A673 (cell line): ENCODE results near the gene RPGR. TPM values are rescaled to one million over a fixed set of nuclear protein-coding genes. Genes with fewer than 3 reads are reported as not detected.

Experiments
- BruUV-seq: library from RNA; stranded (reverse); fragments of 400-500 nt; replicated peaks from 2 replicates; lab custom pipeline; 2021; lab: Mats Ljungman, UMichigan
- CTCF ChIA-PET: fragments of 300-600 bp; sonication (Branson Sonifier 250); formaldehyde crosslinking; loops from one replicate; lab custom pipeline; 2022; ENCODE audit warnings: antibody characterized with exemption; lab: Charles Lee
- POLR2A ChIA-PET: fragments of 300-600 bp; sonication (Branson Sonifier 250); formaldehyde crosslinking; loops from one replicate; lab custom pipeline; 2022; ENCODE audit warnings: antibody characterized with exemption; ENCODE audit not compliant: low non-redundant PET; lab: Charles Lee
- DNase-seq: peaks from one replicate; pipeline ENCODE4 v3.0.0-alpha.2; 2015; ENCODE audit warnings: low spot score
- H3K27ac ChIP-seq: fragments of 200-600 bp; sonication (generic); 2 replicates; pipeline ENCODE4 v1.5.1; 2016; ENCODE audit warnings: mixed run types, low read depth, mild to moderate bottlenecking, mixed read lengths, antibody characterized with exemption, low read length; ENCODE audit not compliant: poor library complexity, severe bottlenecking
- H3K27me3 ChIP-seq: fragments of 200-600 bp; sonication (generic); replicated peaks from 2 replicates; pipeline ENCODE4 v1.6.1; 2017; ENCODE audit warnings: mixed run types, low read depth, mild to moderate bottlenecking, mixed read lengths, antibody characterized with exemption, low read length; ENCODE audit not compliant: insufficient read depth, poor library complexity
- H3K36me3 ChIP-seq: fragments of 200-600 bp; sonication (generic); 2 replicates; pipeline ENCODE4 v1.6.1; 2016; ENCODE audit warnings: mixed run types, mild to moderate bottlenecking, mixed read lengths, antibody characterized with exemption, low read length; ENCODE audit not compliant: insufficient read depth, poor library complexity, severe bottlenecking
- H3K4me1 ChIP-seq: fragments of 200-600 bp; sonication (generic); 2 replicates; pipeline ENCODE4 v1.6.1; 2017; ENCODE audit warnings: mixed run types, mild to moderate bottlenecking, mixed read lengths, antibody characterized with exemption, low read length; ENCODE audit not compliant: insufficient read depth, poor library complexity, severe bottlenecking
- H3K4me3 ChIP-seq: fragments of 200-600 bp; sonication (generic); 2 replicates; pipeline ENCODE4 v1.5.1; 2016; ENCODE audit warnings: low read depth, mixed run types, mild to moderate bottlenecking, mixed read lengths, low read length; ENCODE audit not compliant: poor library complexity, severe bottlenecking
- H3K9me3 ChIP-seq: fragments of 200-600 bp; sonication (generic); 2 replicates; pipeline ENCODE4 v1.6.1; 2016; ENCODE audit warnings: mixed run types, low read depth, mild to moderate bottlenecking, mixed read lengths, antibody characterized with exemption, low read length; ENCODE audit not compliant: poor library complexity, severe bottlenecking
- EZH2 ChIP-seq: fragments of 200-600 bp; sonication (generic); IDR thresholded peaks from 2 replicates; pipeline ENCODE4 v1.6.1; 2017; ENCODE audit warnings: borderline replicate concordance, low read depth, mild to moderate bottlenecking, mixed read lengths, antibody characterized with exemption, low read length; ENCODE audit not compliant: poor library complexity, severe bottlenecking
- intact Hi-C: fragments of 100-400 bp; cut with micrococcal nuclease; formaldehyde crosslinking; loops from one replicate; pipeline ENCODE4 v1.10.0; 2022; ENCODE audit not compliant: unreplicated experiment
- total RNA-seq: library from RNA; stranded (reverse); gene quantifications from 2 replicates; pipeline ENCODE4 v1.2.3, GENCODE V29; 2021
- TF ChIP-seq, protein P1 (sequence below): fragments of 300-800, 200-600 bp; sonication (generic); conservative IDR thresholded peaks from 2 replicates; pipeline ENCODE4 v1.5.1; 2017; ENCODE audit warnings: low read depth, mild to moderate bottlenecking, antibody characterized with exemption, low read length, moderate library complexity, mixed read lengths

The RPGR gene
- total RNA-seq, 1 experiment from 2014 or later = 15.1 TPM

GRCh38 chrX:38276089-38276488 lies 51.2 kb downstream of the RPGR start:
- TF ChIP-seq EZH2 = no peak
- no TSS peak for BruUV-seq
- H3K27me3 ChIP-seq = no peaks in the 10 kb centered on the region
- DNase-seq = no peak
- no peaks in the 10 kb centered on the region for H3K4me1 ChIP-seq
- ChIA-PET CTCF (no interaction called here), POLR2A (no interaction called here)
- intact Hi-C loops = no loop called here
- H3K9me3 ChIP-seq = no peaks in the 10 kb centered on the region
- H3K36me3 ChIP-seq = no peaks in the 10 kb centered on the region
- H3K4me3 ChIP-seq = no peak overlapping the region
- H3K27ac ChIP-seq = no peak overlapping the region

DNA sequence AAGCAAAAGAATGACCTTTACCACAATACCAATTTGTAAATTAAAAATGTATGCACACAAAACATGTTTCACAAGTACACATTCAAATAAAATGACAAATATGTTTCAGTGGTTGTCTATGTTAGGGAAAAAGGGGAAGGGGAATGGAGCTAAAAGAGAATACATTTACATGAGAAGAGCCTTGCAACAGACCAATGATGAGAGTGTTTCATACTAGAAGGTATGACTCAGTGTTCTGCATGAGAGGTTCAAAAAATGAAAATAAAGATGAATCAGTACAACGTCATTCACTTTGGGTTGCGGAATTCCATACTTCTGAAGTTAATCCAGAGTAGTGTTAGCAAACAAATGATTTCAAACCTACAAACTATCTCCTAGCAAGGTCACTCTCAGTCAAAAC lies 51.7 kb downstream of the RPGR start:
- ChIA-PET POLR2A (no interaction called here), CTCF (no interaction called here)
- Histone ChIP-seq H3K9me3 (no peaks in the 10 kb centered on the region), H3K27me3 (no peaks in the 10 kb centered on the region), H3K36me3 (no peaks in the 10 kb centered on the region), H3K4me3 (no peak overlapping the region), H3K4me1 (no peaks in the 10 kb centered on the region), H3K27ac (no peak overlapping the region)
- no peak for DNase-seq
- intact Hi-C loops = no loop called here
- BruUV-seq = no TSS peak
- TF ChIP-seq EZH2 = no peak
- TF ChIP-seq, protein P1, sequence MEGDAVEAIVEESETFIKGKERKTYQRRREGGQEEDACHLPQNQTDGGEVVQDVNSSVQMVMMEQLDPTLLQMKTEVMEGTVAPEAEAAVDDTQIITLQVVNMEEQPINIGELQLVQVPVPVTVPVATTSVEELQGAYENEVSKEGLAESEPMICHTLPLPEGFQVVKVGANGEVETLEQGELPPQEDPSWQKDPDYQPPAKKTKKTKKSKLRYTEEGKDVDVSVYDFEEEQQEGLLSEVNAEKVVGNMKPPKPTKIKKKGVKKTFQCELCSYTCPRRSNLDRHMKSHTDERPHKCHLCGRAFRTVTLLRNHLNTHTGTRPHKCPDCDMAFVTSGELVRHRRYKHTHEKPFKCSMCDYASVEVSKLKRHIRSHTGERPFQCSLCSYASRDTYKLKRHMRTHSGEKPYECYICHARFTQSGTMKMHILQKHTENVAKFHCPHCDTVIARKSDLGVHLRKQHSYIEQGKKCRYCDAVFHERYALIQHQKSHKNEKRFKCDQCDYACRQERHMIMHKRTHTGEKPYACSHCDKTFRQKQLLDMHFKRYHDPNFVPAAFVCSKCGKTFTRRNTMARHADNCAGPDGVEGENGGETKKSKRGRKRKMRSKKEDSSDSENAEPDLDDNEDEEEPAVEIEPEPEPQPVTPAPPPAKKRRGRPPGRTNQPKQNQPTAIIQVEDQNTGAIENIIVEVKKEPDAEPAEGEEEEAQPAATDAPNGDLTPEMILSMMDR = no peak

DNA sequence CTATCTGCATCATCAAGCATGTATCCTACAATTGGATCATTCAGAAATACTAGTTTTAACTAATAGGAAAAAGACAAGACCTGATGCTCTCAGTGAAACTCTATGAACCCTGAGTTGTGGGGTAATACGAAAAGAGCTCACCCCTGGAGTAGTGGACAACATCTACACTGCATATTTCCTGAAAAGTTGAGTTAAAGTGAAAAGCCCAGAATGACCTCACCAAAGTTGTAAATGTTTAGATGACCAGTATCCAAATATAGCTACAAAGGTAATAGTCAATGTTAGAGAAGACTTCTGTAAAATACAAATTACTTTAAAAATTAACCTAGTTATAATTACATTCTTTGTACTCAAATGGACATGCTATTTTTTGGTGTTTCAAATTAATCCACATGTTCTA lies 53.9 kb downstream of the RPGR start:
- H3K27me3 ChIP-seq = no peaks in the 10 kb centered on the region
- H3K4me3 ChIP-seq = no peak overlapping the region
- no TSS peak for BruUV-seq
- ChIA-PET CTCF (no interaction called here), POLR2A (no interaction called here)
- no peak overlapping the region for H3K27ac ChIP-seq
- intact Hi-C loops = no loop called here
- H3K36me3 ChIP-seq = no peaks in the 10 kb centered on the region
- no peaks in the 10 kb centered on the region for H3K9me3 ChIP-seq
- TF ChIP-seq, protein P1 = no peak
- TF ChIP-seq EZH2 = no peak
- no peak for DNase-seq
- H3K4me1 ChIP-seq = no peaks in the 10 kb centered on the region

- H3K27ac ChIP-seq = no peak overlapping the region
- CTCF ChIA-PET = no interaction called here
- no peaks in the 10 kb centered on the region for H3K9me3 ChIP-seq
Observed at GRCh38 chrX:38271154-38271716, 56.1 kb downstream of the RPGR start.

More at GRCh38 chrX:38271154-38271716, 56.1 kb downstream of the RPGR start:
- POLR2A ChIA-PET = no interaction called here
- no TSS peak for BruUV-seq
- Histone ChIP-seq H3K36me3 (no peaks in the 10 kb centered on the region), H3K27me3 (no peaks in the 10 kb centered on the region), H3K4me3 (no peak overlapping the region), H3K4me1 (no peaks in the 10 kb centered on the region)
- TF ChIP-seq EZH2 = no peak
- TF ChIP-seq, protein P1 = no peak
- intact Hi-C loops = no loop called here
- DNase-seq = no peak
